Fibroblast of gingiva (primary cell): ENCODE results near the gene GRB10.

Source experiments
- DNase-seq: peaks from one replicate; pipeline ENCODE4 v3.0.0-alpha.2; 2011; ENCODE audit warnings: low read depth

Gene GRB10

DNA sequence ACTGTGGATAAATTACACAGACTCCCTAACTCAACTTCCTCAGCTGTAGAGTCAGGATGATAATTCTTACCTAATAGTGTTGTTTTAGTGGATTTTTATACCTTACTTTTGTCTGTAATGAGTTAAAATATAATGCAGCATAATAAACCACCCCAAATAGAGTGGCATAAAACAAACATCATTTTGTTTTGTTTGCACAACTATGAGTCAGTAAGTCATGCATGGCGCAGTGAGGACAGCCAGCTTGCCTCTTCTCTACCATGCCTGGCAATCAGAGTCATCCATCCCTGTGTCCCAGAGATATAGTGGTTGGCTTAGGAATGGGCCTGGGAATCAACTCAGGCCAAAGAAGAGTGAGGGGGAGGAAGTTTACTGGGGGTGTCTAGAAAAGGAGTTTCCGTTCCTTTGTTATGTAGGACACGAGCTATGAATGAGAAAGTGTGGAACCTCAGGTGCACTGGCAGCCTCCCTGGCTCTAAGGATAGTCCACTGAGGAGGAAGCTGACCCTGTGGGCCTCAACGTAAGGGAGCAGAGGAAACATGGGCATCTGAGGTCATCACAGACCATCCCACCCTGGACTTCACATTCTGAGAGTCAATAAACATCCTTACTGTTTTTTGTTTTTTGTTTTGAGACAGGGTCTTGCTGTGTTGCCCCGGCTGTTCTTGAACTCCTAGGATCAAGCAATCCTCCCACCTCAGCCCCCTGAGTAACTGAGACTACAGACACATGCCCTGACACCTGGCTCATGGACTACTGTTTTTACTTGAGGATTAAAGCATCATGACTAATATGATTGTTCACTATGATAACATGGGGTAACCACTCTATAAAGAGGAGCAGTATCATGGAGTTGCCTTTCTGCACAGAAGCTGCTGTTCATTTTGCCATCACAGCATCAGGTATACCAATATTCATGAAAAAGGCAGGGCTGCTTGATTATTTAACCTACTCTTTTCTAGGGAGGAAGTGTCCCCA is 21.0 kb upstream of the GRB10 start:
- no peak for DNase-seq

DNA sequence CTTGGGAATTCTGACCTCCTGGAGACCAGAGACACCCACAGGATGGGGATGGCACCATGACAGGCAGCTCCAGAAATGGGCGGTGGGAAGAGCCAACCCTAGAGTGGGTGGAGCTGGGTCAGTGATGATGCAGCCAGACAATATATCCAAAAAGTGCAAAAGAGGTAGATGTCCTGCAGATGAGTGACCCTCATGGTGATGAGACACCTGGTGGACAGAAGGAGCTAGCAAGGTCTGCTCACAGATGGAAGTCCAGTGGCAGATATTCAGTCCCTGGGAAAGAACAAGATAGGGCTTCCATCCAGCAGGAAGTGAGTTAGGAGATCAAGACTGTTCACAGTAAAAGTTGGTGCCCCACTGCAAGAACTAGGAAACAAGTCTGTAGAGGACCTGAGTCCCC is 19.2 kb upstream of the GRB10 start:
- no peak for DNase-seq

DNA sequence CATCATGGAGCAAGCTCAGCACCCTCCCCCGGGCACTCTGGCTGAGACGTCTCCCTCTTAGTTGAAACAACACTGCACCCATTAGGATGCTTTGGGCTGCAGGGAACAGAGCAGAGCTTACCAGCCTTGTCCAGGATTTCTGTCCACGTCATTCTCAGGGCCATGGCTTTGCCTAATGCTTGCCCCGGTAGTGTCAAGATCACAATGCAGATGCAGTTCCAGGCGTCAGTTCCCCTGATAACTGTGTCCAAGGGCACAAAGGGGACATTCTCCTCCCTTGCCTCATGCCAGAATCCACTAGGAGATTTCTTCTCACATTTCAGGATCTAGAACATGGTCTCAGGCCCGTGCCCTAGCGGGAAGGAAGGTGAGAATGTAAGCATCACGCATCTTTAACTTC is 17.2 kb upstream of the GRB10 start:
- DNase-seq: no peak

DNA sequence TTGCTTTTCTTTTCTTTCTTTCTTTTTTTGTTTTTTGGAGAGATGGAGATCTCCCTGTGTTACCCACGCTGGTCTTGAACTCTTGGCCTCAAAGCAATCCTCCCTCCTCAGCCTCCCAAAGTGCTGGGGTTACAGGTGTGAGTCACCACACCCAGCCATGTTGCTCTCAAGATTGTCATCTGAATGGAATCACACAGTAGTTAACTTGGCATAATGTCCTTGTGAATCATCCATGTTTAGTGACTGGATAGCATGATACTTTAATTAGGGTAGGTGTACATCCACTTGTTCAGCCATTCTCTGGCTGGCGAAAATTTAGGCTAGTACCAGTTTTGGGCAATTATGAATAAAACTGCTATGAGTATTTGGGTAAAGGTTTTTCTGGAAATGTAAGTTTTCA is 15.4 kb upstream of the GRB10 start:
- DNase-seq: no peak

DNA sequence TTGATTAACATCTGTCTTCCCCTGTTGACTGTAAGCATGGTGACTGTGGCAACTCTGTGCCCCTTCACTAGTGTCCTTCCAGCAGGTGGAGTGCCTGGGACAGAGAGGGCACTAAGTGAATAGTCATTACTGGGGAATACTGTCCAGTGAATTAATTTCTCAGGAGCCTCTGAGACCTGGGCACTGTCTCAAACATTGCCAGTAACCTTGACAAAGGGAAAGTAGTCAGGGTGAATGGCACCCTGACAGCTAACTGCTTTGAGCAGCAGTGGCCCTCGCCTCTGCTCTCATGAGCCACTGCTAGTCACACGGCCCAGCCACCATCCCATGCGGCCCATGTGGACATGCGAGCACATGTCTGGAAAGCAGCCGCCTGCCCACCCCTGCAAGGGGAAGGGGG is 13.1 kb upstream of the GRB10 start:
- DNase-seq: no peak

DNA sequence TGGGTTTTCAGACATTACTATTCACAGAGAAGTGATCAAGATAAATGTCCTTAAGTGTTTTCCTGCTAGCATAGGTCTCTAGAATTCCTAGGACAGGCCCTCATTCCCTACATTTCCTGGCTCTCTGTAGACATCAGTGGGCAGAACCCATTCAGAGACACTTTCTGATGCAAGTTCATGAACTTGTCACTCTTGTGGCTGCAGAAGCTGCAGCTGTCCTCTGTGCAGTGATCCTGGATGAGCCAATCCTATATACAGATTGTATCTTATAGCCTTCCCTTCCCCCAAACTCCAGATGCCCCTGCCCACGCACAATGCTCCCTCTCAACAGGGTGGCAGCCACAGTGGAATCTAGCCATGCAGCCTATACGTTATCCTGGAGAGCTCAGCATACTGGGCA is 12.6 kb upstream of the GRB10 start:
- no peak for DNase-seq

DNA sequence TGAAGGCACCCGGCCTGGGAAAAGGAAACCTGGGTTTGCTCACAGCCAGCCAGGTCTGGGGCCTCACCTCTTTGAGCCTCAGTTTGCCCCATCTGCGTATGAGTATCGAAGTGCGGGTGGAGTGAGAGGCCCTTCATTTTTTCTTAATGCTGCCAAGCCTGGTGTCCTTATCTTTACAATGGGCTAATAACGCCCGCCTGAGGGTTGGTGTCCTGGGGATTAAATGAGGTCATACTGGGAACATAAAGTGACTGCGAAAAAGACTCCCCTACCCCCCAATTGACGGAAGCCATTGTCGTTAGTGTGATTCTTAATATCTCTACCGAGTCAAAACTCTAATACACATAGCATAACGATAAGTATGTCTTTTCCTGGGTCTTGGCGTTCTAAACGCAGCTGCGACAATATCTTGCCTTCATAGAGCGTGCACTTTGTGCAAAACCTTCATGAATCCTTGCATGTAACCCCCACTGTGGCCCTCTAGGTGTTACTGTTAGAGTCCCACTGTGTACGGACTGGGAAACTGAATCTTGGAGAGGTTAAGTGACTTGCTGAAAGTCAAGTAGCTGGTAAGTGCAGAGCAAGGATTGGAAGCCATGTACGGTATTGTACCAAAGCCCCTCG is 11.4 kb upstream of the GRB10 start:
- DNase-seq: no peak

DNA sequence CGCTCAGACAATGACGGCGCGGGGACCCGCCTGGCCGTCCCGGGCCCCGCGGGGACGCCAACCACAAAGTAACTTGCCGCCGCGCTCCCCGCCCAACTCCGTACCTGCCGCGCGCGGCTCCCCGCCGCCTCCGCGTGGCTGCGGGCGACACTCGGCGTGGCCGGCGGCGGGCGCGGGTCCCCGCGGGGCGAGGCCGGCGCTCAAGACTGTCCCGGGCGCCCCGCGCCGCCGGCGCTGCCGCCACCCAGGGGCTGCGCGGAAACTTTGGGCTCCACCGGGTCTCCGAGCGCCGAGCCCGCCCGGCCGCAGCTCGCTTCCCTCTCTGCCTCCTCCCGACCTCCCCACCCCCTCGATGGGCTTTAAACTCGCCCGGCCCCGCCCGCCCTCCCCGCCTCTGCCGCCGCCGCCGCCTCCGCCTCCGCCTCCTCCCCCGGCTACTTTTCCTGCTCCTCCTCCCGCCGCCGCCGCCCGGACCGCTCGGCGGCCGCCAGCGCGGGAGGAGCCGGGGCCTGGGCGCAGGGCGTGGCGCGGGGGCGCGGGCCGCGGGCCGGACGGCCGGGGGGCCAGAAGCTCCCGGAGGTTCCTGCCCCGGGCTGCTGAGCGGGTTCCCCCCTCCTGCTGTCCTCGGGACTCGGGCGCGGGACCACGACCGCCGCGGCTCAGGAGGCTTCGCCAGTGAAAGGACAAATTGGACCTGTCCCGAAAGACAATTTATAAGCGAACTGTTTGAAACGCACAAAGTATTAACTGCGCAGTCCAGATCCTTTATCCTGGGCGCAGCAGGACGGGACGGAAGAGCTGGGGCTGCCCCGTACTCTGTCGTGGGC is 10.6 kb upstream of the GRB10 start:
- DNase-seq: peak; percentile 59

DNA sequence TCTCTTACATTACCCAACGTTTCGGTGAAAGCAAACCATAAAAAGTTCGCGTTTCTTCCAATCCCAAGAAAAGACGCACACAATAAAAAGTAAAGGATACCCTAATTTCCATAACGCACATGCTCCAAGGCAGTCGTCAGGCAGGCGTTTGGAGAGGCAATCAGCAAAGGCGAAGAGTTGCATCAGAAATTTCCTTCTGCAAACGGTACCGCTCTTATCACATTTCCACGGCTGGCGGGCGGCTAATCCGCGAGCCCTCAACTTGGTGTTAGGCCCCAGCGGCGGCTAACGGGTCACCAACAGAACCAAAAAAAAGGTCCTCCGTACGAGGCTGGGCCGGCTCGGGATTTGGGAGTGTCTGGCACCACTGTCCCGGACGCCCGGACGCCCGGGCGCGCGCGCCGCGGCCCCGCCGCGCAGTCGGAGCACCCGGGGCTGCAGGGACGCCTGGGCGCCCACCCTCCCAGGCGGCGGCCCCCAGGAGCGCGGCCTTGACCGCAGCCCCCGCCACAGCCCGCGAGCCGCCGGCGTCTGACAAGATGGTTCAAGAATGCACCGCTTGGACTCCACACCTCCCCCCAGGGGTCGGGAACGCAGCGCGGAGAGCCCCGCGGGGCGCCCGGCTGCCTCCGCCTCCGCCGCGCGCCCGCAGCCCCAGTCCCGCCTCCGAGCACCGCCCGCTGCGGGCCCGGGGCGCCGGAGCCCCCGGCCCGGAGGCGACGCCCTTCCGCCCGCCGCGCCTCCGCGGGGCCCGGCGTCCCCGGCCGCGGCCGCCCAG is 9.8 kb upstream of the GRB10 start:
- peak; percentile 54 for DNase-seq

DNA sequence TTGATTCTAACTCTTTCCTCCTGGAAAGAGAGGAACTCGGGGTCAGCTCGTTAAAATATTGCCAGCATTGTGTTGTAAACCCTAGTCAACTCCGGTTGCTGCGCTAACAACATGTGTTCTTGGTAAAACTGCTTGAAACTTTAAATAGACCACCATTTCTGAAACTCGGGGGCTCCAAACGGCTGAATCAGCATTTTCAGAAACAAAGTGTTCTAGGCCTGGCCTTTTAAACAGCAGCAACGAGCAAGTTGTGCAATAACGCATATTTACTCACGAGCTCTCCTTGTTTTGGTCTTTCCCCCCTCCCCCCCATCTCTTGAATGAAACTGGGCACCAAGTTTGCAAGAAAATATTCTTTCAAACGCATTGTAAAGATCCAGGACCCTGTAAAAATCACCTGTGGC is 9.2 kb upstream of the GRB10 start:
- DNase-seq: peak; percentile 57

DNA sequence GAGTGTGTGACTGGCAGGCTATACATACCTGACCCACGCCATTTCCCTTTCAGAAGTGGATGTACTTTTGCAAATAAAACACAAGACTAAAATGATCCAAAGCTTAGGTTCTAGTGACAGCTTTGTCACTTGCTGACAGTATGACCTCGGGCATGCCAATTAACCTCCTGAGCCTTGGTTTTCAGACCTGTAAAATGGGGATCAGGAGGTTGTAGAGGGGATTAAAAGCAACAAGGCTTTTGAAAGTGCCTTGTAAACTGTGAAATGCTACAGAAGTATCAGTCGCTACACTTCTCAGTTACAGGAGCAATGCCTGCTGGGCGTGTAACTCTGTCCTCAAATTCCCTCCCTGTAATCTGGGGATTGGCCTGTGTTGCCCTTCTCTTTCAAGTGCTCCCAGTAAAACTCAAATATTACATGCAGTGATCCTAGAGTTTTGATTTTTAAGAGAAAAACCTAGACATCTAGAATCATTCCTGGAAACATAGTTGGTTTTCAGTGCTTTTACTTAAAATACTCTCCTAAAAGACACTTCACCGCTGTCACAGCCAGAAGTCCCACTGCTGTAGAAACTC is 8.8 kb upstream of the GRB10 start:
- DNase-seq: no peak

DNA sequence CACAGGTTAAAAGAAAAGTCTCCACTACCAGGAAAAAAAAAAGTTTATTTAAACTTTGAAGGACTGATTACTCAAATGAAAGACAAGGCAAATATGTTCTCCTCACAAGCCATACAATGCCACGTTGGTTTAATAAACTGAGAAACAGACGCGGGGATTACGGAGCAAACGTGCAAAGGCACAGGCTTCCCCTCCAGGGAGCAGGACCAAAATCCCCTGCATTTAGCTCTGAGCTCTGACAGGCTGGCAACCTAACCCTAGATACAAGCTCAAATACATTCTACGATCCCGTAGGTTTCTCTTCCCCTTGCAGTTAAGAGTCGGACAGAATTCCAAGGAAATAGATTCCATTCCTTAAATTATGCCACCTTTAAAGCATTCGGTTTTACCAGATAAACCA is 7.7 kb upstream of the GRB10 start:
- DNase-seq: no peak

DNA sequence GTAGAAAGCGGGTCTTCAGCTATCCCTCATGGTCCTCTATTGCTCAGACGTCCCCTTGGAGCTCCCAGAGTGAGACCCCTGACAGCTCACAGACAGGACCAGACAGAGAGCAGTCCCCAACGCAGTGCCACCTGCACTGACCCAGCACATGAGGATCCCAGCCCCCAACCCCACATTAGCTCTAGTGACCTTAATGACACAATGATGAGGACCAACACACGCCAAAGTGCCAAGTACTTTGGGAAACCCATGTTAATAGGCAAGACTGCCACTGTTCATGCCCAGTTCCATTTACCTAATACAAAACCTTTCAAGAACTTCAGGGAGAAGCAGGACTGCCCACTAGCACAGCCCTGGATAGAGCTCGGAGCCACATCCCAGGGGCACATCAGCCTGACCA is 5.7 kb upstream of the GRB10 start:
- no peak for DNase-seq

DNA sequence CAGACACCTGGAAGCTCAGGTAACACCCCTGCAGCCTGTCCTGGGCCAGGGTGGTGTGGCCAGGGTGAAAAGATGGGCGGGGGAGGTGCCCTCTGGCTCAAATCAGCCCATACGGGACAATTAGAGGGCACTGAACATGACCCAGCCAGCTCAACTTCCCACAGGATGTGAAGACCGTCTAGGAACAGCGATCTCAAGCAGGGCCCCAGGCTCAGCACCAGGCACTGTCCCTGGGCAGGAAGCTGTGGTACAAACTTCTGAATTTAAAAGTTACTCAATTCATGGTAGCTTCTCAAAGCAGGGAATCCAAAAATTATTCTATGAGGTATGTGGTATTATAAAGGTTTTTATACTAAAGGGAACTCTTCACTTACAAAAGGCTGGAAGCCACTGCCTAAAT is 5.1 kb upstream of the GRB10 start:
- DNase-seq: no peak

DNA sequence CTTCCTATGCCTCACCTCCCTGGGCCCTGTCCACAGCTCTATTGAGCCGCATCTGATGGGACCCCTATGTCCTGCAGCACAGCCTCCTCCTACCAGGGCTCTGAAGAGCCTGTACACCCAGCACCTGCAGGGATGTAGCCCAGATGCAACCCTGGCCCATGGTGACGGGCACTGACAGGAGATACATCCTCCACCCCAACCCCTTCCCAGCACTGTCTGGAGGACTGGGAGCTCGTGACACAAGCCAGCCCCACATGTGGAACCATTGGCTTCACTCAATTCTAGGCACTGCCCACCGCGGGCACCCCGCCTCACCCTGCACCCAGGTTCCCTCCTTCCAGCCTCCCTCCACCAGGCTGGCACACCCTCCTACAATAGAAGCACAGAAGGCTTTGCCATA is 2.6 kb upstream of the GRB10 start:
- DNase-seq: no peak

DNA sequence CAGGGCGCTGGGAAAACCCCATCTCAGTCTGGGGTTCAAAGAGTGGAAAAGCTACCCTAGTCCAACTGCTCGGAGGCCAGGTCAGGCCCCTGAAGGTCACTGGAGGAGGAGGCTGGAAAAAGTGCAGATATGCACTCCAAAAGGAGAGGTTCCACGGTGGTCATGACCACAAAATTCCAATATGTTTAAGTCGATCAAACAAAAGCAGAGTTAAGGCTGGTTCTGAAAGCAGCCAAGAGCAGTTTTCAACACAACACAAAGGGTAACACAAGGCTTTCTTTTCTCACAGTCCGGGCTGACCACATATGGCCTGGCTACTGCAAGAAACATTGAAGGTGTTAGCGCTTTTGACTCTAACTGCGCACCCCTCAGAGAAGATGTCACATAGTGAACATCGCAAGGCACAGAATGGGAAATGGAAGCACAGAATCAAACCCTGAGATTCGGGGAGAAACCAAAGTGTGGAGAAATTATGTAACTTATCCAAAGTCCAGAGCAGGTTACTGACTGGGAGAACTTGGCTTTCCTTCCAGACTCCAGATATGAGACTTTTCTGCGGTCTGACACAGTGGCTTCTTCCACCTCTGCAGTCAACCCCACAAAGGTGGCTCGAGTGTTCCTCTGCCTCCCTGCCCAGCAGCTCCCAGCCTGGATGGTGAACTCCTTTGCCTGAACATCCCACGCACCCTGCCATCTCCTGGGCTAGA is 1.3 kb upstream of the GRB10 start:
- DNase-seq: no peak

DNA sequence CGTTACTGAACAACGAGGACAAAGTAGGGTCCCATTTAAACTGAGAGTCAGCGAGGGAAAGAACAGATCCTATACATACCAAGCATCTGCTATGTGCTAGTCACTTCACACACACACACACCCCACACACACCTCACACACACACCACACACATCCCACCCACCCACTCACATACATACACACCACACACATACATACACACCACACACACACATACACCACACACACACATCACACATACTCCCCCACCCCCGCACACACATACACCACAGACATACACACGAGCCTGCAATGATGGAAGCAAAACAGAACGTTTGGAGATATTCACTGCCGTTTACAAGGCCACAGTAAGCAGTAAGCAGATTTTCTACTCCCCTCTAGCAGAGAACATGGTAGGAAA is 607 bp upstream of the GRB10 start:
- no peak for DNase-seq

DNA sequence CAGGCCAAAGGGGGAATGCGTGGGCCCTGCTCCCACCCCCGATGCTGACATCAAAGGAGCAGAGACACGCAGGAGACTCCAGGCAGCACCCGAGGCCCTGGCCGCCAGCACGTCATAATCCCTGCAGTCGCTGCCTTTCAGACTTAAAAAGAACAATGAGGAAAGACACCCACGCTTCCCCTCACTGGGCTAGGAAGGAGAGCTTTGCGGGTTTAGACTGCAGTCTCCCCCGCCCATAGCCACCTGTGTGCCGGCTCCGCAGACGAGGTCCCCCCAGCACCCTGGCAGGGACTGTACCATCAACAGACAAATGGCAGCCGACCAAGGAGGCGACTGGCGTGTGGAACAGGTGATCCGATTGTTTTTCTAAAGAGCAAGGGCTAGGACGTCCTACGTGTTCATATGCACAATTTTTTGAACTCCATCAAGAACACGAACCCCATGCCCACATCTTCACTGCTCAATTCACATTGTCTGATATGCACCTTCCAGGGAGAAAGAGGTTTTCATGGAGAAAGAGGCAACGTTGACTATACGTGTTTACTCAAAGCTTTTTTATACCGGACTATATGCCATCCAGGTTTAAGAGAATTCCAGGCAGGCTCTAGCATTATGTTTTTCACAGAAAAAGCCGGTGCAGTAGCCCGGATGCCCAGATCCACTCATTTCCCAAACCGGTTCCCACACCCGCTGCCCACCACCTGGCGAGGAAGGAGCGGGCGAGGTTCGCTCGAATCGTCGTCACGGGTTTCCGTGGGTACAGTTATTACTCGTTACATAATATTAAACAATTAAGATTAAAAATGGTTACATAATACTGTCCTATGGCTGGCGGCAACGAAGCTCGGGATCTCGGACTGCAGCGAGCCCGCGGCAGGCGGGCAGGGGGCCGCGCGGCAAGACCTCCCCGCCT is 1.1 kb downstream of the GRB10 start:
- DNase-seq: no peak

DNA sequence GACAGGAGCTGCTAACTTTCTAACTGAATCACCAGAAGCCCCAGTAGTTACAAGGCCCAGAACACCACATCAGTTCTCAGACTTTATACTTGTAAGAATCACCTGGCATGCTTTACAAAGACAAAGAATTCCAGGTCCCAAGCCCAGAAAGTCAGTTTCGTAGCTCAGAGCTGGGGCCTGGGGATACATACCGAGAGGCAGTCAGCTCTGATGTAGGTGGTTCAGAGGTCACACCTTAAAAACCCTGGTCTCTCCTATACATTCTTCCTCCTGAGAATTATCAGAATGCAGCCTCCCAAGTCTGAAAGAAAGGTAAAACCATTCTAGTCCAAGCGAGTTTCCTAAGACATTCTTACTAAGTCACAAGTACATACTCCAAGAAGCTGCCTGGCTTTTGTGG is 2.3 kb downstream of the GRB10 start:
- no peak for DNase-seq

DNA sequence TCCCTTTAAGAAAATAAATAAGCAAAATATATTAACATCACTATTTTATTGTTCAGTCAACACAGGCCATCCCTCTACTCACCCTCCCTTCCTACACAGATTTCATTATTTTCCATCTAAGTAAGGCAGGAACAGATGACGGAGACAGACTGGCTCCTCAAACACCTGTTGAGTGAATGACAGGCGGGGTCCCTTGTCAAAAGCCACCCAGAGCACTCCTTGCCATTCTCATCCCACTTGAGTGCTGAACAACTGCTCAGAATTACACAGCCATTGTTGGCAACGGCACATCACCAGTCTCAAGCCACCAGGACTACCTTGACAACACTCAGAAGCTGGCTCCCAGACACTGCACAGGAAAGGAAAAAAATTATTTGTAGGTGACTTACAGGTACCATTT is 3.3 kb downstream of the GRB10 start:
- no peak for DNase-seq
